Right lobe of liver (tissue), 6 donors: ENCODE measurements around the gene LAMB2. TPM values are rescaled to one million over a fixed set of nuclear protein-coding genes. Genes with fewer than 3 reads are reported as not detected.

ENCODE experiments used
- ATAC-seq, 4 donors: fragments of 200-7000 bp; cut with Tn5 transposase; one replicate each; pipeline ENCODE4 v1.9.1; 2020; ENCODE audit warnings: mild to moderate bottlenecking in 4 of 4, moderate library complexity in 4 of 4
- DNase-seq, 3 donors: peaks; one replicate each; pipeline ENCODE4 v3.0.0-alpha.2; 2020
- H3K27ac ChIP-seq, 3 donors: fragments of 200-600 bp; one replicate each; pipeline ENCODE4 v1.8.0; 2022
- H3K27me3 ChIP-seq, 2 donors: fragments of 200-600 bp; one replicate each; pipeline ENCODE4 v1.8.0; 2022
- H3K36me3 ChIP-seq, 4 donors: fragments of 200-600 bp; sonication (generic) in 1 of 4; one replicate each; pipeline versions ENCODE4 v1.5.1 to v1.8.0; 2017 to 2022; ENCODE audit warnings: control low read depth in 1 of 4
- H3K4me1 ChIP-seq, 4 donors: fragments of 200-600 bp; sonication (generic) in 1 of 4; one replicate each; pipeline versions ENCODE4 v1.5.1 to v1.8.0; 2017 to 2022; ENCODE audit warnings: control low read depth in 1 of 4
- H3K4me3 ChIP-seq, 3 donors: fragments of 200-600 bp; one replicate each; pipeline ENCODE4 v1.8.0; 2022
- H3K9me3 ChIP-seq, 4 donors: fragments of 200-600 bp; sonication (generic) in 1 of 4; one replicate each; pipeline versions ENCODE4 v1.5.1 to v1.8.0; 2017 to 2022; ENCODE audit warnings: control low read depth in 1 of 4
- CTCF ChIP-seq, 4 donors: fragments of 200-600 bp in 3 of 4; fragments of 450-650 bp in 1 of 4; IDR thresholded peaks; one replicate each; pipeline versions ENCODE4 v1.5.1 to v1.8.0; 2016 to 2022; ENCODE audit warnings: antibody characterized with exemption in 4 of 4, mild to moderate bottlenecking in 2 of 4
- POLR2A ChIP-seq: fragments of 450-650 bp; IDR thresholded peaks from one replicate; pipeline ENCODE4 v1.6.1; 2017; ENCODE audit warnings: antibody characterized with exemption, mild to moderate bottlenecking
- WGBS: methylation state at CpG from one replicate; pipeline ENCODE4 v1.1.6; 2018; ENCODE audit warnings: low coverage, low lambda C conversion rate; ENCODE audit not compliant: insufficient coverage; ENCODE audit errors: missing lambda C conversion rate; 5-methylcytosine and 5-hydroxymethylcytosine counted together
- intact Hi-C, 2 donors: fragments of 100-400 bp; cut with DNase I; formaldehyde crosslinking; loops; one replicate each; pipeline versions ENCODE4 v1.11.2 to v1.14.1; 2022
- microRNA-seq, 2 donors: library from miRNA; unstranded; fragments of <30 nt; microRNA quantifications; one replicate each; pipeline ENCODE4, GENCODE V29; 2019 to 2020
- small RNA-seq, 2 experiments: library from RNA; depleted of rRNA; stranded (forward); fragments of <200 nt; gene quantifications; one replicate each; pipeline ENCODE3, GENCODE V24; 2016
- total RNA-seq, 6 experiments: library from RNA; depleted of rRNA in 2 of 6; stranded (reverse); fragments of >200 nt in 2 of 6; fragmentation: NEBNext Ultra II Directional in 3 of 6; extraction: Animal tissue kit (Norgen Biotek cat#: 25700) in 3 of 6; gene quantifications; one replicate each; pipeline versions ENCODE4 v1.1.0 to v1.2.4, GENCODE V29; 2016 to 2023
- donor health status: DM: no; HTN: yes; CAD: no.
- donor health status: DM: no; HTN: no; CAD: no.
- donor health status: DM: no; HTN: no; CAD: no.
- donor health status: DM: no; HTN: yes; CAD: no.
- donor health status: DM: no; HTN: yes; CAD: no.

The LAMB2 gene
- total RNA-seq, 6 experiments from 2014 or later: 129 to 192 (median 163) TPM

GRCh38 chr3:49081429-49081828 is 51.4 kb downstream of the LAMB2 start:
- no peak for TF ChIP-seq POLR2A
- no peak for TF ChIP-seq CTCF (IDR thresholded peaks at IDR 0.05)
- Histone ChIP-seq H3K4me3 (no peak overlapping the region), H3K4me1 (no peaks in the 10 kb centered on the region), H3K27me3 (no peaks in the 10 kb centered on the region), H3K27ac (no peak overlapping the region), H3K9me3 (no peaks in the 10 kb centered on the region), H3K36me3 (peaks cover 0 to 16% (median 6%) of the 10 kb centered on the region in 4 donors)
- ATAC-seq (no peak), DNase-seq (peak in 1 of 3 donors; percentile 7)
- WGBS: 95% methylated on average over 4 of the region's 8 CpGs
- intact Hi-C loops: no loop called here

DNA sequence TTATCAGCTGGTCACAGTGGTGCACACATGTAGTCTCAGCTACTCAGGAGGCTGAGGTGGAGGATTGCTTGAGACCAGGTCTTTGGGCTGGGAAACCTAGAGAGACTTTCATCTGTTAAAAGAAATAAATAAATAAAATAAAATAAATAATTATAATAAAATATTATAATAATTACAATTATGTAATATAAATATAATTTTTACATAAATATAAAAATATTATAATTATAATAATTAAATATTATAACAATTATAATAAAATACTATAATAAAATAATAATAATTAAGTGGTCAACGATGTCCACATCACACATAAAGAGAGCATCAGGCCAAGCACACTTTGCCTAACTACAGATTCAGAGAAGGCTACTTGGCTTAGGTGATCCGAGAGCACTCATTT is 53.6 kb downstream of the LAMB2 start:
- intact Hi-C loops: no loop called here
- Histone ChIP-seq H3K4me1 (no peaks in the 10 kb centered on the region), H3K4me3 (no peak overlapping the region), H3K9me3 (no peaks in the 10 kb centered on the region), H3K36me3 (peaks cover 0 to 37% (median 18%) of the 10 kb centered on the region in 4 donors), H3K27me3 (no peaks in the 10 kb centered on the region), H3K27ac (no peak overlapping the region)
- ATAC-seq (no peak), DNase-seq (no peak)
- TF ChIP-seq POLR2A: no peak
- no peak for TF ChIP-seq CTCF (IDR thresholded peaks at IDR 0.05)
- 94% methylated on average over 2 of the region's 2 CpGs for WGBS

GRCh38 chr3:49076646-49077045 is 56.2 kb downstream of the LAMB2 start:
- Histone ChIP-seq H3K27me3 (no peaks in the 10 kb centered on the region), H3K4me3 (no peak overlapping the region), H3K27ac (no peak overlapping the region), H3K36me3 (peaks cover 0 to 63% (median 30%) of the 10 kb centered on the region in 4 donors), H3K4me1 (no peaks in the 10 kb centered on the region), H3K9me3 (no peaks in the 10 kb centered on the region)
- ATAC-seq: no peak
- intact Hi-C loops: no loop called here
- DNase-seq: peak in 1 of 3 donors; percentile 6
- TF ChIP-seq POLR2A: no peak
- no peak for TF ChIP-seq CTCF (IDR thresholded peaks at IDR 0.05)
- 100% methylated on average over 3 of the region's 4 CpGs for WGBS

DNA sequence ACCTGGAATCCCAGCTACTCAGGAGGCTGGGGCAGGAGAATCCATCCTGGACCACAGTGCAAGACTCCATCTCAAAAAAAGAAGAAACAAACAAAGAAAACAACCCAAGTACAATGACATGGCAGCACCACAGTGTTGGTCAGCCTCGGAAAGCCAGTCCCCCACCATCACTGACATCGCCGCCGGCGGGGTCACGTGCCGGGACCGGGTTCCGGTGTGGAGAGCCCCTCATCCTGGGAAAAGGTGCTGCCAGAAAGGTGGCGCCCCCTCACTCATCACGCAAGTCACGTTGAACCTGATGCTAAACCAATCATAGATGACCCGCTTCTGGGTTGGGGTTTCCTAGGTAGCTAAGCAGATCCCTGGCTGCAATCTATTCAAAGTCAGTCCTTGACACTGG is 56.7 kb downstream of the LAMB2 start:
- Histone ChIP-seq H3K36me3 (peaks cover 0 to 68% (median 34%) of the 10 kb centered on the region in 4 donors), H3K4me3 (no peak overlapping the region), H3K27me3 (no peaks in the 10 kb centered on the region), H3K4me1 (no peaks in the 10 kb centered on the region), H3K27ac (no peak overlapping the region), H3K9me3 (no peaks in the 10 kb centered on the region)
- intact Hi-C loops: no loop called here
- peak in 1 of 3 donors; percentile 44 for DNase-seq
- TF ChIP-seq POLR2A: no peak
- ATAC-seq: no peak
- 83% methylated on average over 5 of the region's 13 CpGs for WGBS

Small RNA genes within 50 kb of the gene (microRNA-seq; reads per million reads assigned to microRNA genes)
- gene MIR6890: 0 reads per million in 2 donors

Small RNA genes within 50 kb of the gene (small RNA-seq; reads per million reads assigned to genes)
- gene RN7SL182P: 0 reads per million in 2 experiments

Other genes starting within 250 kb of the LAMB2 start
- gene SLC25A20, start 234.2 kb downstream of the LAMB2 start, total RNA-seq: 100 to 1,000 TPM in 2 of 6 experiments, 10 to 100 TPM in 4; 54.4 to 114 (median 82.3) TPM
- gene ARIH2, start 214.2 kb downstream of the LAMB2 start, total RNA-seq: 10 to 100 TPM; 34.4 to 44.9 (median 38.2) TPM
- gene P4HTM, start 142.8 kb downstream of the LAMB2 start, total RNA-seq: 10 to 100 TPM in 5 of 6 experiments, 1 to 10 TPM in 1; 7.7 to 19.2 (median 11.1) TPM
- 10 to 100 TPM; 35.7 to 72.9 (median 65.4) TPM for gene WDR6, start 125.7 kb downstream of the LAMB2 start, total RNA-seq
- gene DALRD3, start 114.5 kb downstream of the LAMB2 start, total RNA-seq: 10 to 100 TPM in 2 of 6 experiments, 1 to 10 TPM in 4; 7.5 to 17.0 (median 8.1) TPM
- 100 to 1,000 TPM in 1 of 6 experiments, 10 to 100 TPM in 5; 39.2 to 100 (median 44.8) TPM for gene NDUFAF3, start 110.9 kb downstream of the LAMB2 start, total RNA-seq
- 10 to 100 TPM; 32.0 to 57.3 (median 39.0) TPM for gene IMPDH2, start 103.7 kb downstream of the LAMB2 start, total RNA-seq
- 10 to 100 TPM; 21.9 to 35.7 (median 31.7) TPM for gene QRICH1, start 39.0 kb downstream of the LAMB2 start, total RNA-seq
- 100 to 1,000 TPM in 2 of 6 experiments, 10 to 100 TPM in 4; 81.5 to 148 (median 93.5) TPM for gene QARS1, start 28.3 kb downstream of the LAMB2 start, total RNA-seq
- 10 to 100 TPM; 28.0 to 39.0 (median 34.1) TPM for gene USP19, start 12.2 kb downstream of the LAMB2 start, total RNA-seq
- gene CCDC71, start 33.3 kb upstream of the LAMB2 start, total RNA-seq: 10 to 100 TPM in 2 of 6 experiments, 1 to 10 TPM in 4; 8.0 to 18.9 (median 8.6) TPM
- gene KLHDC8B, start 38.5 kb upstream of the LAMB2 start, total RNA-seq: 10 to 100 TPM; 10.4 to 15.2 (median 11.5) TPM
- 1 to 10 TPM; 1.6 to 2.3 (median 2.0) TPM for gene C3orf62, start 144.2 kb upstream of the LAMB2 start, total RNA-seq
- 10 to 100 TPM; 10.0 to 26.3 (median 22.2) TPM for gene USP4, start 207.0 kb upstream of the LAMB2 start, total RNA-seq
- 100 to 1,000 TPM; 127 to 455 (median 278) TPM for gene GPX1, start 225.3 kb upstream of the LAMB2 start, total RNA-seq